ENCODE data around the gene RANBP9.

The RANBP9 gene

GRCh38 chr6:13698715-13699114 lies 12.9 kb downstream of the RANBP9 start:
- no peak for TF ChIP-seq ZNF274 (IDR thresholded peaks at IDR 0.05; ENCODE audit: low read depth, low read length)
- TF ChIP-seq SUZ12 (IDR thresholded peaks at IDR 0.05; ENCODE audit: extremely low read depth, insufficient read depth, insufficient read length), result no peak
- no peak for TF ChIP-seq YY1 (IDR thresholded peaks at IDR 0.05; ENCODE audit: insufficient read depth, insufficient read length)
- H3K4me3 ChIP-seq (ENCODE audit: insufficient read length, low read depth), result no peak overlapping the region
- no peak overlapping the region for H3K9ac ChIP-seq (ENCODE audit: insufficient read length, low read depth)
- H3K27me3 ChIP-seq (ENCODE audit: insufficient read depth, insufficient read length), result no peaks in the 10 kb centered on the region
- no peaks in the 10 kb centered on the region for H3K9me3 ChIP-seq (ENCODE audit: insufficient read depth, low read length)
- peaks cover 6% of the 10 kb centered on the region for H3K36me3 ChIP-seq (ENCODE audit: insufficient read depth, insufficient read length, low read length)
- no peaks in the 10 kb centered on the region for H3K4me1 ChIP-seq (ENCODE audit: insufficient read depth, insufficient read length)
- no peak for DNase-seq (ENCODE audit: low read depth, low spot score)

DNA sequence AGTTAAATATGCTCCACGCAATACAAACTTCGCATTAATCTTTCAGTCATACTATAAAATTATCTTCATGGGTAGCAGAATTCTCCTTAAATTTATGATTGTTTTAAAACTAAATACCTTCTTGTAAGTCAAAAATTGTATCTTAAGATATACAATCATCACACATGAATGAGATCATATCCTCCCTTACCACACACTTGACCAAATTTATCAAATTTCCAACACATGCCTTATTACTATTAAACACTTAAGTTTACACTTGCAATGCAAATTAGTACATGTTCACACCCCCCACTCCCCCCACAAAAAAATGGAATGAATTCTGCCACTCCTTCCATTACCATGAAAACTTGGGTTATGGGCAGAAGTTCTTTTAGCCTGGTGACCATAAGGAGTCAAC lies 13.8 kb downstream of the RANBP9 start:
- no peaks in the 10 kb centered on the region for H3K4me1 ChIP-seq (ENCODE audit: insufficient read depth, insufficient read length)

DNA sequence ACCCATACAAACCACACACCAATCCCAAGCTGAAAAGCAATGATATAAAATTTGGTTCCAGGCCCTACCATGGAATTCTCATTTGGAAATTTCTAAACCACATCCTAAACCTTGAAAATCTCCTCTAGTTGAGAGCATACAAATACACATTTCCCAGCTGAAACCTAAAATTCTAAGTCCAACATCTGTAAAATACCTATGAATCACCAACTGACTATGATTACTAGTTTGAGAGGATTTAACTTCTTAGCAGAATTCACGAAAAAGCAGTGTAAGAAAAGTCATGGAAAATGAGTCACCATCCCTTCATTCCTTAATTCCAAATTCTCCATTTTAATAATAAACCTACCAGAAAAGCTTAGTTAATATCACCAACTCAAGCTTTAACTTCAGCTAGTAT lies 15.4 kb downstream of the RANBP9 start:
- Histone ChIP-seq H3K36me3 (ENCODE audit: insufficient read depth, insufficient read length, low read length) (peaks cover 10% of the 10 kb centered on the region), H3K4me3 (ENCODE audit: insufficient read length, low read depth) (no peak overlapping the region), H3K4me1 (ENCODE audit: insufficient read depth, insufficient read length) (no peaks in the 10 kb centered on the region), H3K9me3 (ENCODE audit: insufficient read depth, low read length) (no peaks in the 10 kb centered on the region), H3K27me3 (ENCODE audit: insufficient read depth, insufficient read length) (no peaks in the 10 kb centered on the region), H3K9ac (ENCODE audit: insufficient read length, low read depth) (no peak overlapping the region)
- no peak for TF ChIP-seq ZNF274 (IDR thresholded peaks at IDR 0.05; ENCODE audit: low read depth, low read length)
- TF ChIP-seq YY1 (IDR thresholded peaks at IDR 0.05; ENCODE audit: insufficient read depth, insufficient read length), result no peak
- TF ChIP-seq SUZ12 (IDR thresholded peaks at IDR 0.05; ENCODE audit: extremely low read depth, insufficient read depth, insufficient read length), result no peak
- no peak for DNase-seq (ENCODE audit: low read depth, low spot score)

More for the DNA sequence above, 13.8 kb downstream of the RANBP9 start:
- Histone ChIP-seq H3K27me3 (ENCODE audit: insufficient read depth, insufficient read length) (no peaks in the 10 kb centered on the region), H3K4me3 (ENCODE audit: insufficient read length, low read depth) (no peak overlapping the region), H3K9ac (ENCODE audit: insufficient read length, low read depth) (no peak overlapping the region), H3K9me3 (ENCODE audit: insufficient read depth, low read length) (no peaks in the 10 kb centered on the region), H3K36me3 (ENCODE audit: insufficient read depth, insufficient read length, low read length) (peaks cover 6% of the 10 kb centered on the region)
- no peak for DNase-seq (ENCODE audit: low read depth, low spot score)
- TF ChIP-seq ZNF274 (IDR thresholded peaks at IDR 0.05; ENCODE audit: low read depth, low read length) (no peak), YY1 (IDR thresholded peaks at IDR 0.05; ENCODE audit: insufficient read depth, insufficient read length) (no peak), SUZ12 (IDR thresholded peaks at IDR 0.05; ENCODE audit: extremely low read depth, insufficient read depth, insufficient read length) (no peak)

- Histone ChIP-seq H3K9ac (ENCODE audit: insufficient read length, low read depth) (no peak overlapping the region), H3K4me3 (ENCODE audit: insufficient read length, low read depth) (no peak overlapping the region), H3K27me3 (ENCODE audit: insufficient read depth, insufficient read length) (no peaks in the 10 kb centered on the region), H3K4me1 (ENCODE audit: insufficient read depth, insufficient read length) (no peaks in the 10 kb centered on the region), H3K36me3 (ENCODE audit: insufficient read depth, insufficient read length, low read length) (peaks cover 10% of the 10 kb centered on the region), H3K9me3 (ENCODE audit: insufficient read depth, low read length) (no peaks in the 10 kb centered on the region)
- TF ChIP-seq SUZ12 (IDR thresholded peaks at IDR 0.05; ENCODE audit: extremely low read depth, insufficient read depth, insufficient read length), result no peak
- no peak for TF ChIP-seq ZNF274 (IDR thresholded peaks at IDR 0.05; ENCODE audit: low read depth, low read length)
- TF ChIP-seq YY1 (IDR thresholded peaks at IDR 0.05; ENCODE audit: insufficient read depth, insufficient read length), result no peak
- no peak for DNase-seq (ENCODE audit: low read depth, low spot score)
These were observed 16.4 kb downstream of the RANBP9 start for GRCh38 chr6:13695252-13695651.

- no peak for TF ChIP-seq ZNF274 (IDR thresholded peaks at IDR 0.05; ENCODE audit: low read depth, low read length)
- Histone ChIP-seq H3K27me3 (ENCODE audit: insufficient read depth, insufficient read length) (no peaks in the 10 kb centered on the region), H3K9ac (ENCODE audit: insufficient read length, low read depth) (no peak overlapping the region), H3K4me3 (ENCODE audit: insufficient read length, low read depth) (no peak overlapping the region), H3K9me3 (ENCODE audit: insufficient read depth, low read length) (no peaks in the 10 kb centered on the region), H3K4me1 (ENCODE audit: insufficient read depth, insufficient read length) (no peaks in the 10 kb centered on the region), H3K36me3 (ENCODE audit: insufficient read depth, insufficient read length, low read length) (peaks cover 12% of the 10 kb centered on the region)
- no peak for DNase-seq (ENCODE audit: low read depth, low spot score)
These were observed 17.1 kb downstream of the RANBP9 start for GRCh38 chr6:13694562-13694961.

- no peaks in the 10 kb centered on the region for H3K27me3 ChIP-seq (ENCODE audit: insufficient read depth, insufficient read length)
- H3K36me3 ChIP-seq (ENCODE audit: insufficient read depth, insufficient read length, low read length), result peaks cover 6% of the 10 kb centered on the region
- no peak overlapping the region for H3K9ac ChIP-seq (ENCODE audit: insufficient read length, low read depth)
- DNase-seq (ENCODE audit: low read depth, low spot score), result no peak
- no peak for TF ChIP-seq YY1 (IDR thresholded peaks at IDR 0.05; ENCODE audit: insufficient read depth, insufficient read length)
- no peak for TF ChIP-seq ZNF274 (IDR thresholded peaks at IDR 0.05; ENCODE audit: low read depth, low read length)
- no peak for TF ChIP-seq SUZ12 (IDR thresholded peaks at IDR 0.05; ENCODE audit: extremely low read depth, insufficient read depth, insufficient read length)
- H3K4me3 ChIP-seq (ENCODE audit: insufficient read length, low read depth), result no peak overlapping the region
- H3K4me1 ChIP-seq (ENCODE audit: insufficient read depth, insufficient read length), result no peaks in the 10 kb centered on the region
- no peaks in the 10 kb centered on the region for H3K9me3 ChIP-seq (ENCODE audit: insufficient read depth, low read length)
These were observed 22.0 kb downstream of the RANBP9 start for GRCh38 chr6:13689511-13690256.

DNA sequence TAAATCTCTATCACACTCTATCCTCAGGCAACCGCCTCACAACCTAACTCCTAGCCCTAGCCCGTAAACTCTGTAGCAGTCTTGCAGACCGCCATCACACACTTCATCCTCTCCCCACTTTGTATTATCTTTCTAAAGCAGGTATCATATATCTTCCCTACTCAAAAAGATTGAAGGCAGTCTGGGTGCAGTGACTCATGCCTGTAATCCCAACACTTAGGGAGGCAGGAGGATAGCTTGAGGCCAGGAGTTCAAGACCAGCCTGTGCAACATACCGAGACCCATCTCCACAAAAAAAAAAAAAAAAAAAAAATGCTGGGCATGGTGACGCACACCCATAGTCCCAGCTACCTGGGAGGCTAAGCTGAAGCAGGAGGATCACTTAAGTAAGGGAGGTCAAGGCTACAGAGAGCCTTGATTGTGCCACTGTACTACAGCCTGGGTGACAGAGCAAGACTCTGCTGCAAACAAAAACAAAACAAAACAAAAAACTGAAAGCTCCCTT lies 22.9 kb downstream of the RANBP9 start:
- Histone ChIP-seq H3K9ac (ENCODE audit: insufficient read length, low read depth) (no peak overlapping the region), H3K4me3 (ENCODE audit: insufficient read length, low read depth) (no peak overlapping the region), H3K9me3 (ENCODE audit: insufficient read depth, low read length) (no peaks in the 10 kb centered on the region), H3K27me3 (ENCODE audit: insufficient read depth, insufficient read length) (no peaks in the 10 kb centered on the region), H3K36me3 (ENCODE audit: insufficient read depth, insufficient read length, low read length) (peaks cover 6% of the 10 kb centered on the region), H3K4me1 (ENCODE audit: insufficient read depth, insufficient read length) (no peaks in the 10 kb centered on the region)
- DNase-seq (ENCODE audit: low read depth, low spot score), result no peak
- no peak for TF ChIP-seq ZNF274 (IDR thresholded peaks at IDR 0.05; ENCODE audit: low read depth, low read length)
- no peak for TF ChIP-seq SUZ12 (IDR thresholded peaks at IDR 0.05; ENCODE audit: extremely low read depth, insufficient read depth, insufficient read length)
- TF ChIP-seq YY1 (IDR thresholded peaks at IDR 0.05; ENCODE audit: insufficient read depth, insufficient read length), result no peak
